IMR-90 (cell line): ENCODE measurements around the gene C22orf39. TPM values are rescaled to one million over a fixed set of nuclear protein-coding genes. Genes with fewer than 3 reads are reported as not detected.

Experiments used
- ATAC-seq: fragments of 200-7000 bp; cut with Tn5 transposase; 2 replicates; pipeline ENCODE4 v1.9.1; 2020; ENCODE audit warnings: low read depth, mild to moderate bottlenecking, moderate library complexity
- BruUV-seq: library from RNA; stranded (reverse); fragments of 400-500 nt; replicated peaks from 2 replicates; lab custom pipeline; 2021; lab: Mats Ljungman, UMichigan
- CTCF ChIA-PET: fragments of 300-600 bp; formaldehyde crosslinking; extraction: SDS; loops from one replicate; lab custom pipeline; 2021; ENCODE audit warnings: antibody characterized with exemption; lab: Yijun Ruan, JAX
- POLR2A ChIA-PET: fragments of 300-600 bp; sonication (Branson Sonifier 250); formaldehyde crosslinking; loops from one replicate; lab custom pipeline; 2022; ENCODE audit warnings: antibody characterized with exemption; ENCODE audit not compliant: unreplicated experiment; lab: Charles Lee
- DNase-seq: peaks from one replicate; pipeline ENCODE4 v3.0.0; 2013
- H2AFZ ChIP-seq: replicated peaks from 2 replicates; pipeline ENCODE3; 2013; ENCODE audit warnings: low read length, mild to moderate bottlenecking; ENCODE audit not compliant: poor library complexity
- H2AK5ac ChIP-seq: 2 replicates; pipeline ENCODE4 v1.6.1; 2013; ENCODE audit warnings: low read depth, low read length, inconsistent platforms
- H2AK9ac ChIP-seq: replicated peaks from 2 replicates; pipeline ENCODE3; 2013; ENCODE audit warnings: mild to moderate bottlenecking, low read depth, low read length, moderate library complexity; ENCODE audit not compliant: poor library complexity
- H2BK120ac ChIP-seq: 2 replicates; pipeline ENCODE4 v1.6.1; 2013; ENCODE audit warnings: low read depth, low read length, inconsistent platforms
- H2BK15ac ChIP-seq: 3 replicates; pipeline ENCODE4 v1.6.1; 2013; ENCODE audit warnings: low read depth, low read length, inconsistent platforms
- H2BK20ac ChIP-seq: 2 replicates; pipeline ENCODE4 v1.6.1; 2013; ENCODE audit warnings: low read depth, mild to moderate bottlenecking, inconsistent platforms, low read length, moderate library complexity
- H2BK5ac ChIP-seq: 2 replicates; pipeline ENCODE4 v1.6.1; 2013; ENCODE audit warnings: mild to moderate bottlenecking, low read depth, low read length, inconsistent platforms; ENCODE audit not compliant: poor library complexity, severe bottlenecking
- H3K14ac ChIP-seq: replicated peaks from 2 replicates; pipeline ENCODE4 v1.6.1; 2013; ENCODE audit warnings: low read depth, low read length, inconsistent platforms
- H3K18ac ChIP-seq: 2 replicates; pipeline ENCODE4 v1.6.1; 2013; ENCODE audit warnings: low read depth, low read length, control low read depth
- H3K23ac ChIP-seq: 2 replicates; pipeline ENCODE4 v1.6.1; 2013; ENCODE audit warnings: low read depth, low read length, inconsistent platforms
- H3K27ac ChIP-seq: 2 replicates; pipeline ENCODE4 v1.5.1; 2013; ENCODE audit warnings: mild to moderate bottlenecking, control low read depth, low read length; ENCODE audit not compliant: insufficient read depth
- H3K27me3 ChIP-seq: 2 replicates; pipeline ENCODE4 v1.6.1; 2013; ENCODE audit warnings: low read length; ENCODE audit not compliant: control insufficient read depth, insufficient read depth
- H3K36me3 ChIP-seq: 2 replicates; pipeline ENCODE4 v1.6.1; 2013; ENCODE audit warnings: low read length, mixed read lengths; ENCODE audit not compliant: control insufficient read depth, insufficient read depth
- H3K4ac ChIP-seq: 2 replicates; pipeline ENCODE4 v1.6.1; 2013; ENCODE audit warnings: low read depth, low read length, inconsistent platforms
- H3K4me1 ChIP-seq: 2 replicates; pipeline ENCODE4 v1.6.1; 2013; ENCODE audit warnings: low read length, mixed read lengths; ENCODE audit not compliant: control insufficient read depth, insufficient read depth
- H3K4me2 ChIP-seq: 2 replicates; pipeline ENCODE4 v1.6.1; 2013; ENCODE audit warnings: low read depth, mild to moderate bottlenecking, control low read depth, low read length, moderate library complexity
- H3K4me3 ChIP-seq: 2 replicates; pipeline ENCODE4 v1.5.1; 2013; ENCODE audit warnings: low read depth, mild to moderate bottlenecking, control low read depth, low read length, moderate library complexity; ENCODE audit not compliant: insufficient read depth
- H3K56ac ChIP-seq: 2 replicates; pipeline ENCODE4 v1.6.1; 2013; ENCODE audit warnings: low read length, inconsistent platforms; ENCODE audit not compliant: insufficient read depth; ENCODE audit errors: extremely low read depth
- H3K79me1 ChIP-seq, 2 experiments: 2 replicates each; pipeline ENCODE4 v1.6.1; 2013; ENCODE audit warnings: low read length in 2 of 2, inconsistent platforms in 1 of 2, low read depth in 1 of 2
- H3K9ac ChIP-seq: 2 replicates; pipeline ENCODE4 v1.6.1; 2013; ENCODE audit warnings: low read depth, low read length, control low read depth
- H3K9me1 ChIP-seq: 2 replicates; pipeline ENCODE4 v1.6.1; 2013; ENCODE audit warnings: low read length, inconsistent platforms; ENCODE audit not compliant: insufficient read depth
- H3K9me3 ChIP-seq: 2 replicates; pipeline ENCODE4 v1.6.1; 2013; ENCODE audit warnings: low read length; ENCODE audit not compliant: control insufficient read depth, insufficient read depth
- H4K20me1 ChIP-seq: 2 replicates; pipeline ENCODE4 v1.6.1; 2013; ENCODE audit warnings: low read length, inconsistent platforms; ENCODE audit not compliant: insufficient read depth
- H4K5ac ChIP-seq: 2 replicates; pipeline ENCODE4 v1.6.1; 2013; ENCODE audit warnings: mild to moderate bottlenecking, low read depth, low read length, control low read depth
- H4K8ac ChIP-seq, 2 experiments: 2 replicates each; pipeline ENCODE4 v1.6.1; 2013; ENCODE audit warnings: low read depth in 2 of 2, low read length in 2 of 2, control low read depth in 1 of 2, inconsistent platforms in 1 of 2
- H4K91ac ChIP-seq: 2 replicates; pipeline ENCODE4 v1.6.1; 2013; ENCODE audit warnings: low read depth, low read length, inconsistent platforms; ENCODE audit not compliant: insufficient read depth
- NFE2L2 ChIP-seq: fragments of 150-350 bp; IDR thresholded peaks from 2 replicates; pipeline ENCODE4 v1.6.1; 2016; ENCODE audit warnings: low read depth, mild to moderate bottlenecking, low read length
- POLR2A ChIP-seq: IDR thresholded peaks from 2 replicates; pipeline ENCODE4 v1.6.1; 2012; ENCODE audit warnings: mild to moderate bottlenecking, low read depth, low read length
- WGBS, 2 experiments: methylation state at CpG; one replicate each; pipeline versions ENCODE4 v1.1.5 to v1.1.7; 2013; ENCODE audit warnings: missing lambda C conversion rate in 2 of 2; ENCODE audit not compliant: insufficient read length in 1 of 2; ENCODE audit errors: extremely low coverage in 2 of 2; 5-methylcytosine and 5-hydroxymethylcytosine counted together
- dilution Hi-C: fragments of 300-500 bp; cut with HindIII; formaldehyde crosslinking; loops from one replicate; pipeline ENCODE4 v1.14.3; 2018; ENCODE audit warnings: low sequenced_read_pairs; ENCODE audit not compliant: unreplicated experiment
- in situ Hi-C: fragments of 300-500 bp; cut with MboI; formaldehyde crosslinking; loops from 3 replicates; pipeline ENCODE4 v1.14.3; 2019; ENCODE audit warnings: low sequenced_read_pairs, inconsistent platforms, mixed read lengths
- intact Hi-C: fragments of 100-400 bp; cut with micrococcal nuclease; formaldehyde crosslinking; loops from 2 replicates; pipeline ENCODE4 v1.10.0; 2022
- polyA plus RNA-seq, 3 experiments: library from polyadenylated mRNA; depleted of rRNA; stranded (reverse); fragments of >200 nt; gene quantifications; 2 replicates each; pipeline ENCODE4 v1.2.3, GENCODE V29; 2012; ENCODE audit warnings: low replicate concordance in 1 of 3
- total RNA-seq: library from RNA; depleted of rRNA; stranded (reverse); fragments of >200 nt; gene quantifications from 2 replicates; pipeline ENCODE4 v1.2.3, GENCODE V29; 2012

Gene C22orf39
- total and polyA plus RNA-seq, 2 of the 4 experiments (the other 2 are of a cell fraction): 8.2 to 8.9 TPM

GRCh38 chr22:19460036-19460435 is 12.5 kb upstream of the C22orf39 start:
- no CpG with 5 or more reads among the region's 2 CpGs for WGBS, 2 experiments
- Histone ChIP-seq H4K8ac (no peak overlapping the region), H3K9ac (no peak overlapping the region), H3K27ac (no peak overlapping the region), H3K4ac (no peak overlapping the region), H2BK5ac (no peak overlapping the region), H3K27me3 (no peaks in the 10 kb centered on the region), H4K5ac (no peak overlapping the region), H2AK5ac (no peak overlapping the region), H3K18ac (no peak overlapping the region), H2BK20ac (no peak overlapping the region), H3K9me3 (no peaks in the 10 kb centered on the region), H3K4me3 (no peak overlapping the region), H3K79me1 (peaks cover 8 to 28% of the 10 kb centered on the region in 2 experiments; a peak in 2 of 4 replicates), H3K23ac (no peak overlapping the region), H2BK120ac (no peak overlapping the region), H3K4me1 (peaks cover 11% of the 10 kb centered on the region), H3K56ac (no peak overlapping the region), H2AFZ (no peak overlapping the region), H4K20me1 (peaks cover 9% of the 10 kb centered on the region), H4K91ac (no peak overlapping the region), H2AK9ac (no peak overlapping the region), H3K36me3 (peaks cover 37% of the 10 kb centered on the region), H3K9me1 (peaks cover 17% of the 10 kb centered on the region), H2BK15ac (no peak overlapping the region), H3K4me2 (no peak overlapping the region), H3K14ac (no peak overlapping the region)
- in situ Hi-C loops: no loop called here
- dilution Hi-C loops: no loop called here
- no TSS peak for BruUV-seq
- no peak for ATAC-seq
- DNase-seq: no peak
- intact Hi-C loops: no loop called here
- ChIA-PET POLR2A (no interaction called here), CTCF (no interaction called here)
- TF ChIP-seq NFE2L2: no peak
- TF ChIP-seq POLR2A: no peak
